Measurements from ENCODE around the gene NEUROD1.

NEUROD1 gene

GRCh38 chr2:181643151-181643550 lies 37.2 kb downstream of the NEUROD1 start:
- DNase-seq (ENCODE audit: low read depth in 3 of 3), result no peak

GRCh38 chr2:181642086-181642485 lies 38.2 kb downstream of the NEUROD1 start:
- no peak for DNase-seq (ENCODE audit: low read depth in 3 of 3)

GRCh38 chr2:181639686-181640085 lies 40.6 kb downstream of the NEUROD1 start:
- no peak for DNase-seq (ENCODE audit: low read depth in 3 of 3)

GRCh38 chr2:181632733-181633401 lies 47.5 kb downstream of the NEUROD1 start:
- no peak for DNase-seq (ENCODE audit: low read depth in 3 of 3)

GRCh38 chr2:181628590-181629585 lies 51.4 kb downstream of the NEUROD1 start:
- no peak for DNase-seq (ENCODE audit: low read depth in 3 of 3)

GRCh38 chr2:181627545-181627944 lies 52.8 kb downstream of the NEUROD1 start:
- DNase-seq (ENCODE audit: low read depth in 3 of 3), result no peak

GRCh38 chr2:181626671-181627070 lies 53.6 kb downstream of the NEUROD1 start:
- DNase-seq (ENCODE audit: low read depth in 3 of 3), result no peak
